Activated T-cell treated with anti-CD3 and anti-CD28 coated beads, Interleukin-2, amount 50 U/mL, for 72 hours (primary cell): Measurements from ENCODE around the gene TSC2. TPM values are rescaled to one million over a fixed set of nuclear protein-coding genes. Genes with fewer than 3 reads are reported as not detected.
A peak's percentile ranks its signal among the peaks of the same experiment; 100 is the strongest.
"Not testable (repeated sequence)": the region's sequence is repeated elsewhere in the genome, so short reads cannot be mapped to it uniquely, and the experiment has no call there.

Experiments used
- ATAC-seq, 2 donors: fragments of 150-1000 bp; cut with Tn5 transposase; replicated peaks in 1 of 2; 2 replicates each; pipeline ENCODE4 v1.10.0; 2021; ENCODE audit warnings: moderate library complexity in 2 of 2, mild to moderate bottlenecking in 1 of 2
- DNase-seq, 2 donors: peaks; one replicate each; pipeline ENCODE4 v3.0.0; 2021 to 2022; ENCODE audit warnings: mixed read lengths in 1 of 2
- H3K27ac Mint-ChIP-seq: one replicate; pipeline ENCODE4 v1.8.0; 2022; ENCODE audit warnings: mild to moderate bottlenecking, moderate library complexity, mixed read lengths
- H3K27me3 Mint-ChIP-seq: one replicate; pipeline ENCODE4 v1.8.0; 2022; ENCODE audit warnings: low read depth, mixed read lengths
- H3K36me3 Mint-ChIP-seq, 2 donors: one replicate each; pipeline ENCODE4 v1.8.0; 2022; ENCODE audit warnings: mixed read lengths in 2 of 2, mild to moderate bottlenecking in 1 of 2; ENCODE audit not compliant: insufficient read depth in 2 of 2
- H3K4me1 Mint-ChIP-seq: one replicate; pipeline ENCODE4 v1.8.0; 2022; ENCODE audit warnings: low read depth, mixed read lengths
- H3K4me3 Mint-ChIP-seq, 2 donors: one replicate each; pipeline ENCODE4 v1.8.0; 2022; ENCODE audit warnings: mild to moderate bottlenecking in 2 of 2, mixed read lengths in 2 of 2, moderate library complexity in 2 of 2
- H3K9me3 Mint-ChIP-seq, 2 donors: one replicate each; pipeline ENCODE4 v1.8.0; 2022; ENCODE audit warnings: mixed read lengths in 2 of 2
- total RNA-seq, 2 donors: library from RNA; stranded (reverse); gene quantifications; one replicate each; pipeline ENCODE4 v1.2.3, GENCODE V29; 2022

Gene TSC2
- total RNA-seq, 2 donors from 2014 or later: 96.6 to 98.4 TPM

DNA sequence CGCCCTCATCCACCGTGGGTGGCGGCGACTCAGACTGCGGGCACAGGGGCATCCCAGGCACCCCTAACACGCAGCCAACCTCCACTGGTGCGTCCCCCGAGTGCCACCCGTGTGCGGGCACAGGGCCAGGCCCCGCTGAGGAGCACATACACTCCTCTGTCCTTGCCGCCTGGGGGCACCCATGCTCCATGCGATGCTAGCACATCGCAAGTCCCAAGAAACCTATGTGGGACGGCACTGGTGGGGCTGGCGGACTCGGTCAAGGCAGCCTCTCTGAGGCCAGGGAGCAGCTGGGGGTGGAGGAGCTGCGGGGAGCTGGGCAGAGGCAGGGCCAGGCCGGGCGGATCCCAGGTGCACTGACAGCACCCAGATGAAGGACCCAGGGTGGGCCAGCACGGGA lies 42.1 kb upstream of the TSC2 start:
- Mint-ChIP-seq H3K9me3 (no peaks in the 10 kb centered on the region), H3K4me1 (peaks cover 45% of the 10 kb centered on the region), H3K27ac (no peak overlapping the region)

DNA sequence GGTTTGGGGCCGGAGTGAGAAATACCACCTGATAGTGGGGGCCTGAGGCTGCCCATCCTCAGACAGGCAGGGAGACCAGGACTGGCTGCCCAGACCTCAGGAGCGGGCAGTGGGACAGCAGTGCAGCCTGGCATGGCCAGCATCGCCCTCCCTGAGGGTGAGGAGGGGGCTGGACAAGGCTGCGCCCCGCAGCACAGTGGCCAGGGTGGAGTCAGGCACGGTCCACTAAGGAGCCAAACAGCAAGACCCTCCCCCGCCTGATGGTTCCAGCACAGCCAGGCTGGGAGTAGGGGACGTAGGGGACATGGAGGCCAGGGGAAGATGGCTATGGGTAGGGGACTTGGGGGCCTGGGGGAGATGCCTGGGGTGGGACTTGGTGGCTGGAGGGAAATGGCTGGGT lies 41.5 kb upstream of the TSC2 start:
- DNase-seq: no peak
- Mint-ChIP-seq H3K27me3 (no peaks in the 10 kb centered on the region), H3K9me3 (no peaks in the 10 kb centered on the region), H3K36me3 (peaks cover 7 to 12% of the 10 kb centered on the region in 2 donors), H3K4me3 (peak overlapping the region; percentile 51 to 95), H3K4me1 (peaks cover 46% of the 10 kb centered on the region), H3K27ac (no peak overlapping the region)
- no peak for ATAC-seq

More for the DNA sequence above, 42.1 kb upstream of the TSC2 start:
- DNase-seq (no peak), ATAC-seq (no peak)
- Mint-ChIP-seq H3K27me3 (no peaks in the 10 kb centered on the region), H3K36me3 (peaks cover 7 to 15% of the 10 kb centered on the region in 2 donors), H3K4me3 (peak overlapping the region in 1 of 2 donors; percentile 57)

DNA sequence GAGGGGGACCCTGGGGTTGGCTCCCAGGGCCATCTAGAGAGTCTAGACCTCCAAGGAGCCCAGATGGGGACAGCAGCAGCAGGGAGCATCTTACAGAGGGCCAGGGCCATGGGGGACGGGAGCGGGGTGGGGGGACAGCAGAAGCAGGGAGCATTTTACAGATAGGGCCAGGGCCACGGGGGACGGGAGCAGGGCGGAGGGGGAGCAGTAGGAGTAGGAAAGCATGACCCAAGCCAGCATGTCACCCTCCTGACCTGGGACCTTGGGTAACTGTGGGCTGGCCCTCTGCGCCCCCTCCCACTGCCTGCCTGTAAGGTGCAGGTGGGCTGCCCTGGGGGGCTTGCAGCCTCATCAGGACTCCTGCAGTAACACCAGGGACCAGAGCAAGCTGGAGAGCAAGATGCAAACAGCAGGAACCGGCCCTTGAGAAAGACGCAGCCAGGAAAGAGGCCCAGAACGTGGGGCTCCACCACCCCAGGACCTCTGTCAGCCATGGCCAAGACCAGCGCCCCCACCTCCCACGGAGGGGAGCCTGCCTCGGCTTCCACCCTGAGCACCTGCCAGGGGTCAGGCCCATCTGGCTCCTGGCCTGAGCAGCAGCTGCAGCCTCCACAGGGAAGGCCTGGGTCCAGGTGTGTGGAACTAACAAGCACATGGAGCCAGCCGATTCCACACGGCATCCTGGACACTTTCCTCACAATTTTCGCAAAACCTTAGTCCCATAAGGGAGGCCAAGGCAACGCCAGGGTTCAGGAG lies 40.5 kb upstream of the TSC2 start:
- Mint-ChIP-seq H3K9me3 (no peaks in the 10 kb centered on the region), H3K4me3 (peak overlapping the region; percentile 95 to 96), H3K27me3 (no peaks in the 10 kb centered on the region), H3K4me1 (peaks cover 46% of the 10 kb centered on the region), H3K27ac (peak overlapping the region; percentile 8), H3K36me3 (peaks cover 7 to 12% of the 10 kb centered on the region in 2 donors)
- DNase-seq (no peak), ATAC-seq (no peak)

DNA sequence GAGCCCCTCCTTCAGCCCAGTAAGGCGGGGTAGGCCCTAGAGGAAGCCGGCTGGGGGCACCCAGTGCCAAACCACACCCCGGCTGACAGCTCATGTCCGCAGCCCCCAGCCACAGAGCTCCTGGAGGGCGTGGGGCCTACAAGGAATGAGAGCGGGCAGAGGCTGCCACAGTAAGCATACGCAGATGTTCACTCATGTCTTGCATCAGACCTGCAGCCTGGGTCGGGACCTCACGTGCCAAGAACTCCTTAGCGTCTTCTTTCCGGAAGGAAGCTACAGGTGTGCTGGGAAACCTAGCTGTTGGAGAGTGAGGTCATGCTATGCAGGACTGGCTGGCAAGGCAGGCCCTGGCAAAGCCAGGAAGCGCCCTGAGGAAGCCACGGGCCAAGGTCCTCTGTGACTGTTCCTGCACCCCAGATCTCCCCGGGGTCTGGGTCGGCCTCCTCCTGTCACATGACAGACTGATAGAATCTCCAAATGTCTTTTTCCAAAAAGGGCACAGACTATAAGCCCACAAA lies 39.7 kb upstream of the TSC2 start:
- H3K27ac Mint-ChIP-seq: peak overlapping the region; percentile 88
- H3K36me3 Mint-ChIP-seq: peaks cover 6 to 9% of the 10 kb centered on the region in 2 donors
- ATAC-seq (peak in 1 of 2 donors; percentile 9), DNase-seq (peak in 1 of 2 donors; percentile 39)
- H3K4me1 Mint-ChIP-seq: peaks cover 46% of the 10 kb centered on the region
- H3K9me3 Mint-ChIP-seq: no peaks in the 10 kb centered on the region
- peak overlapping the region; percentile 95 to 96 for H3K4me3 Mint-ChIP-seq
- H3K27me3 Mint-ChIP-seq: no peaks in the 10 kb centered on the region

DNA sequence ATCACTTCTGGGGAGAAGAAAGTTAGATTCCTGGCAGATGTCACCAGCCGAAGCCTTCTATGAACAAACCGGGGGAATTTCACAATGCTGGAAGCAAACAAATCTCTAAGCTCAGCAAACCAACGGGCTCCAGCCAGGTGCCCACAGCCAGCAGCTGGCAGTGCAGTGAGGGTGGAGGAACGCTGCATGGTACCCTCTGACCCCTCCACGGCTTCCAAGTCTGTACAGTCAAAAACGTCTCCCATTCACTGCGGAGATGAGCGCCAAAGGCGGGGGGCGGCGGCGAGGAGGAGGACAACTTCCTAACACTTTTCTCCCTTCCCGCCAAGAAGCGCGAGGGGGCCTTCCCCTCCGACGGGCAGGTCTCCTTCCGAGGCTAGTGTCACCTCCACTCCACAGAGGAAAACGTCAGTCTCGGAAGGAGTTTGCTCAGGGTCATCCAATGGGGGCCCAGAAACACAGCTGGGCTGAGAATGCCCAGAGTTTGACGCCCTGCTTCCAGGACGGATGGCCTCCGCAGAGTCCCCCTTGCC lies 39.1 kb upstream of the TSC2 start:
- Mint-ChIP-seq H3K4me1 (peaks cover 46% of the 10 kb centered on the region), H3K9me3 (no peaks in the 10 kb centered on the region), H3K4me3 (peak overlapping the region; percentile 95 to 96), H3K36me3 (peaks cover 6 to 9% of the 10 kb centered on the region in 2 donors), H3K27me3 (no peaks in the 10 kb centered on the region), H3K27ac (peak overlapping the region; percentile 88)
- no peak for ATAC-seq
- peak in 1 of 2 donors; percentile 45 for DNase-seq

DNA sequence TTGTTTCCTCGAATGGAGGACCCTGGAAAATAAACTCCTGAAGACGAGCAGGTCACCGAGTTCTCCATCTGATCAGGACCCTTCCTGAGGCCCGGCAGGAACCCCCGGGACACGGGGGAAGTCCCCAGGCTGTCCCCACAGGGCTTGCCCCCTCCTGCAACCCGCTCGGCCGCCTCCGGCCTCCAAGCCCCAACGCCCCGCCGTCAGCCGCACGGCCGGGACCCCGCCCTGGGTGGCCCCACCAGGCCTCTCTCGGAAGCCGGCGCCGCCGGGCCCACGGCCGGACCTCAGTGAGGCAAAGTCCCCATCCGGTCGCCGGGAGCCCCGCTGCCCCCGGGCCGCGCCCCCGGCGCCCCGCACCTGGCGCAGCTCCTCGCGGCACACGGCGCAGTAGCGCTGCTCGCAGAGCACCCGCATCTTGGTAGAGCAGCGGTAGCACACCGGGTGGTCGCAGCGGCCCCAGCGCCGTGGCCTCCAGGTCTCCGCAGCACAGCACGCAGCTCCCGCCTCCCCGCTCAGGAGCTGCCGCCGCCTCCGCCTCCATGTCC lies 38.5 kb upstream of the TSC2 start:
- H3K9me3 Mint-ChIP-seq: no peaks in the 10 kb centered on the region
- peak overlapping the region; percentile 95 to 96 for H3K4me3 Mint-ChIP-seq
- ATAC-seq: peak; percentile 31 to 45
- H3K27ac Mint-ChIP-seq: no peak overlapping the region
- DNase-seq: peak in 1 of 2 donors; percentile 41
- peaks cover 46% of the 10 kb centered on the region for H3K4me1 Mint-ChIP-seq
- no peaks in the 10 kb centered on the region for H3K27me3 Mint-ChIP-seq
- peaks cover 6 to 9% of the 10 kb centered on the region in 2 donors for H3K36me3 Mint-ChIP-seq

DNA sequence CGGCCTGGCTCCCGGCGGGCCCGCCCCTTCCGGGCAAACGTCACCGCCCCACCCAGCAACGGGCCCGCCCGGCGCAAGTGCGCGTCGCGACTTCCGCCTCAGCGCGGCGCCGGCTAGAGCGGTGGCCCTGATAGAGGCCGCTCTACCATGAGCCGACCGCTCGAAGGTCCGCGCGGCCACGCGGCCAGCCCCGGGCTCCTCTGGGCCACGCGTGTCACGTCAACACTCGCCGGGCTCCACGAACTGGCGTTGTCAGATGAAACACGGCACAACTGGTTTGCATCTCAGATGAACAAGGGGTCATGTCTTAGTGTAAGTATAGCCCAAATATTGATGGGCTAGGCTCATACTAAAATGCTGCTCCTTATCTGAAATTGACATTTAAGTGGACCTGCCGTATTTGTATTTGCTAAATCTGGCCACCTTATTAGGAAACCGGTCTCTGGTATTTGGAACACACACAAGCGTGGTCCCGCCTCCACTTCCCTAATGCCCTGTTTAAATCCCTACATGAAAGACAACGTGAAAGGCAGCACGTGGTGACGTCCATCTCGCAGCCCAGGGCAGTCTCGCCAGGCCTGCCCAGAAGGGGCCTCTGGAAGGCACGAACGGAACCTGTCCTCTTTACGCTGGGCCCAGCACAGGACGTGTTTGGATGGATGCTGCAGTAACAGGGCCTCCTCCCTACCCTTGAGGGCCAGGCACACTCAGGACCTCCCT lies 37.8 kb upstream of the TSC2 start, which contains the start of gene ZNF598:
Gene ZNF598 (minus strand): TSS at position 31 of the 720 bp plus-strand sequence.
- peak within 1 kb of the TSS; percentile 94 for H3K27ac Mint-ChIP-seq
- peak; percentile 96 to 98 for ATAC-seq
- H3K4me1 Mint-ChIP-seq: peaks cover 44% of the 10 kb centered on the region
- no peaks in the 10 kb centered on the region for H3K27me3 Mint-ChIP-seq
- peak within 1 kb of the TSS; percentile 95 to 97 for H3K4me3 Mint-ChIP-seq
- peak; percentile 86 to 90 for DNase-seq
- H3K36me3 Mint-ChIP-seq: peaks cover 6 to 9% of the 10 kb centered on the region in 2 donors
- no peaks in the 10 kb centered on the region for H3K9me3 Mint-ChIP-seq

DNA sequence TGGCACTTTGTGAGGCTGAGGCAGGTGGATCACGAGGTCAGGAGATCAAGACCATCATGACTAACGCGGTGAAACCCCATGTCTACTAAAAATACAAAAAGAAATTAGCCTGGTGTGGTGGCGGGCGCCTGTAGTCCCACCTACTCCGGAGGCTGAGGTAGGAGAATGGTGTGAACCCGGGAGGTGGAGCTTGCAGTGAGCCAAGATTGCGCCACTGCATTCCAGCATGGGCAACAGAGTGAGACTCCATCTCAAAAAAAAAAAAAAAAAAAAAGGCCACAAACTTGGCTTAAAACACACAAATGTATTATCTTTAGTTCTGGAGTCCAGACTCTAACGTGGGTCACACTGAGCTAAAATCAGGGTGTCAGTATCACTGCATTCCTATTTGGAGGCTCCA lies 36.1 kb upstream of the TSC2 start:
- H3K4me1 Mint-ChIP-seq: peaks cover 29% of the 10 kb centered on the region
- H3K27me3 Mint-ChIP-seq, H3K36me3 Mint-ChIP-seq, ATAC-seq, H3K9me3 Mint-ChIP-seq, H3K4me3 Mint-ChIP-seq, H3K27ac Mint-ChIP-seq, DNase-seq: not testable (repeated sequence)

DNA sequence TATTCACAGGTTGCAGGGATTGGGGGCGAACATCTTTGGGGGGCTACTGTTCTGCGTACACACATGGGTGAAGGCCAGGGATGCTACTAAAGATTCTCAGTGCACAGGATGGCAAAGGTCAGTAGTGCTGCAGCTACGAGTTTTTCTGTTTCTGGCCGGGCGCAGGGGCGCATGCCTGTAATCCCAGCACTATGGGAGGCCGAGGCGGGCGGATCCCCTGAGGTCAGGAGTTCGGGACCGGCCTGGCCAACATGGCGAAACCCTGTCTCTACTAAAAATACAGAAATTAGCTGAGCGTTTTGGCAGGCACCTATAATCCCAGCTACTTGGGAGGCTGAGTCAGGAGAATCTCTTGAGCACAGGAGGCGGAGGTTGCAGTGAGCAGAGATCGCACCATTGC lies 34.3 kb upstream of the TSC2 start:
- H3K9me3 Mint-ChIP-seq: no peaks in the 10 kb centered on the region
- DNase-seq: no peak
- H3K36me3 Mint-ChIP-seq: peaks cover under 1 to 2% of the 10 kb centered on the region in 2 donors
- H3K27me3 Mint-ChIP-seq: peaks cover 6% of the 10 kb centered on the region
- ATAC-seq: no peak
- H3K4me3 Mint-ChIP-seq: no peak overlapping the region
- no peak overlapping the region for H3K27ac Mint-ChIP-seq
- H3K4me1 Mint-ChIP-seq: peaks cover 11% of the 10 kb centered on the region

DNA sequence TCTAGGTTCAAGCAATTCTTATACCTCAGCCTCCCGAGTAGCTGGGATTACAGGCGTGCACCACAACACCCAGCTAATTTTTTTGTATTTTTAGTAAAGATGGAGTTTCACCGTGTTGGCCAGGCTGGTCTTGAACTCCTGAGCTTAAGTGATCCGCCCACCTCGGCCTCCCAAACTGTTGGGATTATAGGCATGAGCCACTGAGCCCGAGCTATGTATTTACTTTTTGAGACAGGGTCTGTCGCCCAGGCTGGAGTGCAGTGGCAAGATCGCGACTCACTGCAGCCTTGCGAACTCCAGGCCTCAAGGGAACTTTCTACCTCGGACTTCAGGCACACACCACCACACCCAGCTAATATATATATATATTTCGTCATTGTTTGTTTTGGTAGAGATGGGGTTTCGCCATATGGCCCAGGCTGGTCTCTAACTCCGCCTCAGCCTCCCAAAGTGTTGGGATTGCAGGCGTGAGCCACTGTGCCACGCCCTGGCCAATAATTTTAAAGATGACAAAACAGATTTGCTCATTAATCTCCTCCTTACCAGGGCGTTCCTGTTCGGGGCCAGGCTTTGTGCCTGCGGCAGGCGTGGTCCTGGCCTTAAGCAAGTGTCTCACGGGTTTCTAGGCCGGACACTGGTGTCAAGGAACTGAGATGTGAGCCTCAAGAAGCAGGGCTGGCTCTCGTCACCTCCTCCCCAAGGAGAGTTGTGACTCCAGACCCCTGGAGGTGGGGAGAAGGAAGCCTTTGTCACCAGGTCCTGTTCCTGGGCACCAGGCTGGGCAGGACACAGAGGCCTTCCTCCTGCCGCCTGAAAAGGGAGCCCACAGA lies 32.5 kb upstream of the TSC2 start:
- Mint-ChIP-seq H3K27ac (no peak overlapping the region), H3K36me3 (no peaks in the 10 kb centered on the region), H3K9me3 (no peaks in the 10 kb centered on the region), H3K27me3 (peaks cover 13% of the 10 kb centered on the region), H3K4me1 (peaks cover 4% of the 10 kb centered on the region), H3K4me3 (no peak overlapping the region)
- no peak for DNase-seq
- ATAC-seq: no peak

DNA sequence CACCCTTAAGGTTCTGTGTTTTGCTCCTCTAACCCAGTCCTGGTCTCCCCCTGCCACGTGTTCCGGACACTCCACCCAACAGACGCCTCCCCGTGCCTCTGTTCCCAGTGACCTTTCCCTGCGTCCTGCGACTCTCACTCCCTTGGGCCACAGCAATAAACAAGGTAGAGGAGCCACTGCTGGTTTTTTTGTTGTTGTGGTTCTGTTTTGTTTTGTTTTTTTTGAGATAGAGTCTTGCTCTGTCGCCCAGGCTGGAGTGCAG lies 31.9 kb upstream of the TSC2 start:
- Mint-ChIP-seq H3K4me1 (peaks cover 5% of the 10 kb centered on the region), H3K4me3 (no peak overlapping the region), H3K27me3 (peaks cover 18% of the 10 kb centered on the region), H3K27ac (no peak overlapping the region), H3K9me3 (no peaks in the 10 kb centered on the region), H3K36me3 (no peaks in the 10 kb centered on the region)
- DNase-seq: no peak
- ATAC-seq: no peak

DNA sequence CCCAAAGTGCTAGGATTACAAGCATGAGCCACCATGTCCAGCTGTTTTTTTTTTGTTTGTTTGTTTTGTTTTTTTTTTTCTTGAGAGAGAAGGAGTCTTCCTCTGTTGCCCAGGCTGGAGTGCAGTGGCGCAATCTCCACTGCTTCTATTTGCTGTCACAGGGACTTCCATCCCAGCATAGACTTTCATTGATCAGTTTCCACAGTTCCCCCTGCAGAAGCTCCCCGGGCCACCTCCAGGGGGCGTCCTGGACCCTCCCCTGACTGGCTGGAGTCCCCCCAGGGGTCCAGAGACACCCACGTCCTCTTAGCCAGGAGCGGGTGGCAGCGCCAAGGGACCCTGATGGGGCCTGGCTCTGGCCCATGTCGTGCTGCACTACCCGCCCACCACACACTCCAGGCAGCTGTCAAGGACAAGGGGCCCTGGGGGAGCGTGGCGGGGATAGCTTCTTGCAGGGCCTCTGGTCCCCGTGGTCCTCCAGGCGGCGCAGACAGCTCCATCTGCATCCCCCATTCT lies 31.3 kb upstream of the TSC2 start:
- Mint-ChIP-seq H3K27ac (no peak overlapping the region), H3K27me3 (peaks cover 24% of the 10 kb centered on the region), H3K36me3 (no peaks in the 10 kb centered on the region), H3K9me3 (no peaks in the 10 kb centered on the region), H3K4me3 (no peak overlapping the region), H3K4me1 (peaks cover 7% of the 10 kb centered on the region)
- DNase-seq (peak; percentile 40 to 44), ATAC-seq (peak; percentile 29 to 47)
